ENCODE measurements around the gene NSD1. TPM values are rescaled to one million over a fixed set of nuclear protein-coding genes. Genes with fewer than 3 reads are reported as not detected.
A peak's percentile ranks its signal among the peaks of the same experiment; 100 is the strongest.

NSD1 gene
- total and polyA plus RNA-seq, 2 experiments from 2014 or later, result 26.6 to 28.8 TPM

DNA sequence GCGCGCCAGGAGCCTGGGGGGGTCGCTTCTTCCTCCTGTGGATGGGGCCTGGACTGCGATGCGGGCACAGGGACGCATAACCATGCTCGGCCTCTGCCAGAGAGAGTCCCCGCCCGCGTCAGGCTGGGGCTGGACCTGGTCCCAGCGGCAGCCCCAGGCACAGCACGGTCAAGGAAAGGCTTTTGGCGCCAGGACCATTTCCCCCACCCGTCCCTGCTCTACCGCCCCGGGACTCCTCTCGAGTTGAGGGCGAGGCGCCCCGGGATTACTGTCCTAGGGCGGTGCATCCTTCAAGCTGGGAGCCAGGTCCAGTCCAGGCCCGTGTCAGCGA lies 177.8 kb downstream of the NSD1 start:
- H3K4me1 ChIP-seq (ENCODE audit: insufficient read depth), result peaks cover 18% of the 10 kb centered on the region
- H3K9me3 ChIP-seq (ENCODE audit: low read depth), result no peaks in the 10 kb centered on the region
- no peak for DNase-seq (ENCODE audit: low spot score)
- WGBS (ENCODE audit: low lambda C conversion rate, missing lambda C conversion rate), result 0% methylated on average over 8 of the region's 23 CpGs
- H3K4me3 ChIP-seq, result peak overlapping the region; percentile 41
- no peaks in the 10 kb centered on the region for H3K9me2 ChIP-seq (replicated peaks; ENCODE audit: insufficient read depth)
- TF ChIP-seq, protein P1, sequence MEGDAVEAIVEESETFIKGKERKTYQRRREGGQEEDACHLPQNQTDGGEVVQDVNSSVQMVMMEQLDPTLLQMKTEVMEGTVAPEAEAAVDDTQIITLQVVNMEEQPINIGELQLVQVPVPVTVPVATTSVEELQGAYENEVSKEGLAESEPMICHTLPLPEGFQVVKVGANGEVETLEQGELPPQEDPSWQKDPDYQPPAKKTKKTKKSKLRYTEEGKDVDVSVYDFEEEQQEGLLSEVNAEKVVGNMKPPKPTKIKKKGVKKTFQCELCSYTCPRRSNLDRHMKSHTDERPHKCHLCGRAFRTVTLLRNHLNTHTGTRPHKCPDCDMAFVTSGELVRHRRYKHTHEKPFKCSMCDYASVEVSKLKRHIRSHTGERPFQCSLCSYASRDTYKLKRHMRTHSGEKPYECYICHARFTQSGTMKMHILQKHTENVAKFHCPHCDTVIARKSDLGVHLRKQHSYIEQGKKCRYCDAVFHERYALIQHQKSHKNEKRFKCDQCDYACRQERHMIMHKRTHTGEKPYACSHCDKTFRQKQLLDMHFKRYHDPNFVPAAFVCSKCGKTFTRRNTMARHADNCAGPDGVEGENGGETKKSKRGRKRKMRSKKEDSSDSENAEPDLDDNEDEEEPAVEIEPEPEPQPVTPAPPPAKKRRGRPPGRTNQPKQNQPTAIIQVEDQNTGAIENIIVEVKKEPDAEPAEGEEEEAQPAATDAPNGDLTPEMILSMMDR (IDR thresholded peaks at IDR 0.05; ENCODE audit: poor library complexity), result no peak
- TF ChIP-seq EZH2phosphoT487 (IDR thresholded peaks at IDR 0.05; ENCODE audit: low read depth, severe bottlenecking, unreplicated experiment) (no peak), EZH2 (IDR thresholded peaks at IDR 0.05; ENCODE audit: borderline replicate concordance) (no peak)
- no peaks in the 10 kb centered on the region for H3K27me3 ChIP-seq
- no peaks in the 10 kb centered on the region for H3K36me3 ChIP-seq (replicated peaks; ENCODE audit: insufficient read depth, low read depth)
- H3K4me2 ChIP-seq, result peak overlapping the region; percentile 98
- H4K20me1 ChIP-seq (ENCODE audit: insufficient read depth, poor library complexity, severe bottlenecking), result no peaks in the 10 kb centered on the region
- no peak overlapping the region for H3K27ac ChIP-seq
- H2AFZ ChIP-seq, result no peak overlapping the region
- H3K79me2 ChIP-seq, result peaks cover 22% of the 10 kb centered on the region

DNA sequence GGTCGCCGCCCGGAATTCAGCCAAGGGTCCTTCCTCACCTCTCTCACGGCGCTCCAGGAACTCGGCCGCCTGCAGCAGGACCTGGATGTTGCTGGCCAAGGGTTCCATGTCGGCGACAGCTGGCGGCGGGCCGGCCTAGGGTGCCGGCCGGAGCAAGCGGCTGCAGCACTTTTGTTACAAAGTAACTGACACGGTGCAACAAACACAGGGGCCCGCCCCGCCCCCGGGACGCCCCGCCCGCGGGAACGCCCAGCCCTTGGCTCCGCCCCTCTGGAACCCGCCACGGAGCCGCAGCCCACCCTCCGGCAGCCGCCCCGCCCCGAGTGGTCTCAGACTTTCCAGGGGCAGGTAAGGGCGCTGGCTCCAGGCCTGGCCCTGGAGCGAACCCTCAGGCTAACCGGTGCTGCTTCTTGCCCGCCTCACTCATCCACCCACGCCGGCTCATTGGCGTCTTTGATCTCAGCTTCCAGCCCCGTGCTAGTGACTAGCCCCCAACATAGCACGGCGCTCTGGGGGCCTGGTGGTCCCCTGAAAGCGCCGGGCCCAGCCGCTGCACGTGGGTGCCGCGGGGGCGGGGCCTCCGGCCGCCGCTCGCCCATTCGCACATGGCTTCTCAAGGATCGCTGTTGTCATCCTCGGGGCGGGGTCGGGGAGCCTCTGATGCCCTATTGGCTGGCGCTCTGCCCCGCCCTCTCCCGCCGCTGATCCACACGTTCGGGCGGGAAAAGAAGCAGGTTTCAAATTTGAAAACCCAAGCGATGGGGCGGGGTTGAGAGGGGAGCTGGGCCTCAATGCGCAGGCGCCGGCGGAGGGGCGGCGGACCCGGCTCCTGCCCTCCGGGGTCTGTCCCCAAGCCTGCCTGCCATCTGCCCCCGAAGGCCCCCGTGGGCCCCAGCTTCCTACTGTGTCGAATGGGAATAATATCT lies 178.4 kb downstream of the NSD1 start, which contains the start of gene MXD3:
TSS of gene MXD3 (minus strand) at position 176 of the 926 bp plus-strand sequence. CDS start at position 108, 68 bp downstream.
- TF ChIP-seq EZH2phosphoT487 (IDR thresholded peaks at IDR 0.05; ENCODE audit: low read depth, severe bottlenecking, unreplicated experiment) (no peak), EZH2 (IDR thresholded peaks at IDR 0.05; ENCODE audit: borderline replicate concordance) (no peak)
- TF ChIP-seq, protein P1 (IDR thresholded peaks at IDR 0.05; ENCODE audit: poor library complexity), result no peak
- Histone ChIP-seq H3K36me3 (replicated peaks; ENCODE audit: insufficient read depth, low read depth) (no peaks in the 10 kb centered on the region), H4K20me1 (ENCODE audit: insufficient read depth, poor library complexity, severe bottlenecking) (no peaks in the 10 kb centered on the region), H3K79me2 (peaks cover 20% of the 10 kb centered on the region), H3K9me2 (replicated peaks; ENCODE audit: insufficient read depth) (no peaks in the 10 kb centered on the region), H3K9me3 (ENCODE audit: low read depth) (no peaks in the 10 kb centered on the region), H3K4me3 (peak within 1 kb of the TSS; percentile 41), H3K27ac (peak within 1 kb of the TSS; percentile 63), H2AFZ (no peak within 1 kb of the TSS), H3K4me1 (ENCODE audit: insufficient read depth) (peaks cover 18% of the 10 kb centered on the region), H3K27me3 (no peaks in the 10 kb centered on the region), H3K4me2 (peak within 1 kb of the TSS; percentile 98)
- peak; percentile 99 for DNase-seq (ENCODE audit: low spot score)
- 2% methylated on average over 67 of the region's 78 CpGs for WGBS (ENCODE audit: low lambda C conversion rate, missing lambda C conversion rate)

DNA sequence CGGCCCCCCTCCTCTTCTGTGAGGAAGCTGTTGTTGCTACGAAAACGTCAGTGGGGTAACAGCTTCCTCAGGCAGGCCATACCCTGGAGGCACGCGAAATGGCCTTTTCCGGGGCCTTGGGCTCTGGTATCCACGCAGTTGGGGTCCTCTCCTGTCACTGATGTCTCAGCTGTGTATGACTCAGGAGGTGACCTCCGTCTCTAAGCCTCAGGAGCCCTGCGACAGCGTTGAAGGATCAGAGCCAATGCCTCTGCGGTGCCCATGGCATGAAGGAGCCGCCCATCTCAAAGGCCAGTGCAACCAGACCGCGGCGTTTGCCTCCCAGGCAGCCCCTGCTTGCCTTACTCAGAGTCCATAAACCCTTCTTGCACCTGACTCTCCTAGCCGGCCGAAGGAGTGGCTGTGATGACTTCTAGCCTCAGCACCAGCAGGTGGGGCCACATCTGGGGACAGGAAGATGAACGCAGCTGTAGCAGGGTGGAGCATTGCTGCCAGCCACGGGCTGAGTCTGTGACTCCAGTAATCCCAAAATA lies 179.1 kb downstream of the NSD1 start:
- Histone ChIP-seq H2AFZ (no peak overlapping the region), H3K27me3 (no peaks in the 10 kb centered on the region), H3K4me2 (peak overlapping the region; percentile 98), H3K36me3 (replicated peaks; ENCODE audit: insufficient read depth, low read depth) (no peaks in the 10 kb centered on the region), H3K9me2 (replicated peaks; ENCODE audit: insufficient read depth) (no peaks in the 10 kb centered on the region), H3K4me3 (no peak overlapping the region), H3K27ac (peak overlapping the region; percentile 41), H4K20me1 (ENCODE audit: insufficient read depth, poor library complexity, severe bottlenecking) (no peaks in the 10 kb centered on the region), H3K79me2 (peaks cover 20% of the 10 kb centered on the region), H3K9me3 (ENCODE audit: low read depth) (no peaks in the 10 kb centered on the region), H3K4me1 (ENCODE audit: insufficient read depth) (peaks cover 18% of the 10 kb centered on the region)
- DNase-seq (ENCODE audit: low spot score), result peak; percentile 78
- no peak for TF ChIP-seq EZH2 (IDR thresholded peaks at IDR 0.05; ENCODE audit: borderline replicate concordance)
- TF ChIP-seq, protein P1 (IDR thresholded peaks at IDR 0.05; ENCODE audit: poor library complexity), result peak; percentile 8
- 7% methylated on average over 19 of the region's 19 CpGs for WGBS (ENCODE audit: low lambda C conversion rate, missing lambda C conversion rate)
